ENCODE measurements around the gene ZC2HC1C.
A peak's percentile ranks its signal among the peaks of the same experiment; 100 is the strongest.

DNA sequence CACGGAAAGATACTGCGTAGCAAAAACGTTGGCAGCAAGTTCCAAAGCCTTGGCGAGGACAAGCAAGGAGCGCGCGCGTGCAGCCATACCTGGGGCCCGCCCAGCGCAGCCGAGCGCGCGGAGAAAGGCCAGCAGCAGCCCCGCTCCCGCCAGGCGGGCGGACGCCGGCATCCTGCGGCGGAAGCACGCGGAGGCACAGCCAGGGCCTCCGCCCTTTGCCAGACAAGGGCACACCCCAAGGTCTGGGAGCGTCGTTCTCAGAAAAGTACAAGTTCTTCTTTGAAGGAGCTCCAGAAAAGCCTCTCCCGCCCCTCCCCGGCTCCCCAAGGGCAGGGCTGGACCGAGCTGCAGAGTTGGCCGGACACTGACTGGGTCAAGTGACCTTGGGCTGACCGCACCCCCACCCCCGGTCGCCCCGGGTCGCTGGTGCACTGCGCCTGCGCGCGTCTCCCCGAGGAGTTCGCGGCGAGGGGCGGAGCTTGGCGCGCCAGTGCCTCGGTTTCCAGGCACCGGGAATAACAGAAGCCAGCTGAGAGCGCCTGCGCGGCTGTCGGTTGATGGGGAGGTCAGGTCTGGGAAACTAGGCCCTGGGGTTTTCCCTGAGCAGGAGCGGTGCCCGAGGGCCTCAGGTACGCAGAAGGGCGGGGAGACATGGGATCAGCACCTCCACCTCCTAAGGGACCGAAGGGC, at the start of gene ZC2HC1C:
- TF ChIP-seq CTCF (IDR thresholded peaks at IDR 0.05 in 2 of 3, conservative IDR thresholded peaks at IDR 0.05 in 1 of 3; ENCODE audit: insufficient read depth in 2 of 3, low read depth in 1 of 3, low read length in 3 of 3) (no peak), PCBP2 (IDR thresholded peaks at IDR 0.05; ENCODE audit: low read depth, low read length, poor library complexity, severe bottlenecking) (no peak), POLR2A (conservative IDR thresholded peaks at IDR 0.05) (peak; percentile 74; the same call in 1 of the 2 replicates), ETV6 (IDR thresholded peaks at IDR 0.05; ENCODE audit: borderline replicate concordance in 1 of 2, low read depth in 2 of 2, low read length in 1 of 2) (no peak), ETV6 (CRISPR knock-in tag; IDR thresholded peaks at IDR 0.05; ENCODE audit: borderline replicate concordance) (no peak), HMGN3 (IDR thresholded peaks at IDR 0.05; ENCODE audit: borderline replicate concordance, extremely low read depth, insufficient read length, low read depth, low read length) (peak; percentile 89), ZNF324 (CRISPR knock-in tag; IDR thresholded peaks at IDR 0.05) (no peak), XRCC5 (IDR thresholded peaks at IDR 0.05; ENCODE audit: low read depth, low read length) (no peak), CBX8 (IDR thresholded peaks at IDR 0.05; ENCODE audit: borderline replicate concordance, extremely low read depth, low read depth, low read length, poor library complexity, severe bottlenecking) (no peak), ZC3H4 (CRISPR knock-in tag; IDR thresholded peaks at IDR 0.05; ENCODE audit: borderline replicate concordance) (no peak), NRF1 (conservative IDR thresholded peaks at IDR 0.05 in 1 of 2, IDR thresholded peaks at IDR 0.05 in 1 of 2) (peak; percentile 99)

Measured in K562 (cell line).